HG02571 (cell line): Measurements from ENCODE around the gene S1PR2.
"Not testable (repeated sequence)": the region's sequence is repeated elsewhere in the genome, so short reads cannot be mapped to it uniquely, and the experiment has no call there.

ENCODE experiments used
- ATAC-seq: cut with Tn5 transposase; IDR thresholded peaks from one replicate; pipeline ENCODE4 v1.9.1; 2021; ENCODE audit warnings: mild to moderate bottlenecking, moderate library complexity; ENCODE audit not compliant: unreplicated experiment

Gene S1PR2

GRCh38 chr19:10255358-10255757 lies 24.2 kb upstream of the S1PR2 start:
- ATAC-seq, result no peak

GRCh38 chr19:10254244-10254643 lies 23.1 kb upstream of the S1PR2 start:
- no peak for ATAC-seq

DNA sequence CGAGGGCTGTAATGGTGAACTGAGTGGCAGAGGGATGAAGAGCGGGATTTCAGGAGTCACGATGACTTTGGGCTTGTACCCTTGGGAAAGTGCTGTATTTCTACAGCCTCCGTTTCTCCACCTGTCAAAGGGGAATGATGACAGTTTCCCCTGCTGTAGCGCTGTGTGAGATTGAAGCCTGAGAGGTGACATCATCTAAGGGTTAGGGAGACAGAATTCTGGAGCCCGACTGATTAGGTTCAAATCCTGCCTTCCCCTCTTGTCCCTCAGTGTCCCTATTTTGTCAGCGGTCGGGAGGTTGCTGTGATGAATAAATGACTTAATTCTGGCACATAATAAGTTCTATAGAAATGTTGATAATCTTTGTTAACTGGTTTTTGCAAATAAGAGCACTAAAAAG lies 21.6 kb upstream of the S1PR2 start:
- no peak for ATAC-seq

- peak; percentile 84 for ATAC-seq
Observed at GRCh38 chr19:10251792-10252694, 20.9 kb upstream of the S1PR2 start, which contains the start of gene MRPL4. Gene MRPL4, plus strand, starts transcription at chr19:10252214. Its CDS starts 40 bp downstream, at chr19:10252254.

- ATAC-seq, result no peak
Observed at GRCh38 chr19:10246511-10246910, 15.4 kb upstream of the S1PR2 start.

DNA sequence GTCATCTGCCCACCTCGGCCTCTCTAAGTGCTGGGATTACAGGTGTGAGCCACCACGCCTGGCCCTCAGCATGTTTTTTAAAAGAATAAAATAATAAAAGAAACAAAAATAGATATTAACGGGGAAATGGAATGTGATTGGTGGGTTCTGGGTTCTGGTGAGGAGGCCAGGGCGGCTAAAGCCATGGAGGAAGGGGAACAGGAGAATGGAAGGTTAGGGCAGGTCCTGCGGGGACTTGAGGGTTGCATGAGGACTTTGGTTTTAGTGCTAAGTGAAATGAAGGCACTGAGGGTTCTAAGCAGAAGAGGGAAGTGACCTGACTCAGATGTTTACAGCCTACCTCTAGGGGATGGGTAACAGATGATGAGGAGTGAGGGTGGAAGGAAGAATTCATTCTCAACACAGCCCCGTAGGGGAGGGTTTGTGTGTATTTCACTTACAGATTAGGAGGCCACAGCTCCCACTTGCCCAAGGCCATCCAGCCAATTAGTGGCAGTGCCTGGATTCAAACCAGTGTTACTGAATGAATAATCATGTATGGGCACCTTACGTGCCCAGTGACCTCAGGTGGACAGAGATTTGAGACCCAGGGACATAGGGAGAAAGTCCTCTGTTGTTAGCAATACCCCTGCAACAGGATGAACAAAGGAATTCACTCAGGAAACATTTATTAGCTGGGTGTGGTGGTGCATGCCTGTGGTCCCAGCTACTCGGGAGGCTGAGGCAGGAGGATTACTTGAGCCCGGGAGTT lies 14.2 kb upstream of the S1PR2 start:
- no peak for ATAC-seq

DNA sequence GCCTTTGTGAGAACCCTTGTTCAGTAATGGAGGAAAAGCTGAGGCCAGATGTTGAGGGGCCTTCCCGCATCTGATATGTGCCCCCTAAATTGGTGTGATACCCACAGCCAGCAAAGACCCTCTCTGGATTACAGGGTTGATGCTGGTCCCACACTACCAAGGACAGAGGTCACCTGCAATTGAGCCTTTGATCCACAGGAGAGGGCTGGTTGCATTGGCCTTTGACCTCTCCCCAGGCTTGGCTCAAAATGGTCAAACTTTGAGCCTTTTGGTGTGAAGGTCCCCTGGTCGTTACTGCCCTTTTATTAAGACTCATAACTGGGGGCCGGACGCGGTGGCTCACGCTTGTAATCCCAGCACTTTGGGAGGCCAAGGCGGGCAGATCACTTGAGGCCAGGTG lies 12.5 kb upstream of the S1PR2 start:
- no peak for ATAC-seq

DNA sequence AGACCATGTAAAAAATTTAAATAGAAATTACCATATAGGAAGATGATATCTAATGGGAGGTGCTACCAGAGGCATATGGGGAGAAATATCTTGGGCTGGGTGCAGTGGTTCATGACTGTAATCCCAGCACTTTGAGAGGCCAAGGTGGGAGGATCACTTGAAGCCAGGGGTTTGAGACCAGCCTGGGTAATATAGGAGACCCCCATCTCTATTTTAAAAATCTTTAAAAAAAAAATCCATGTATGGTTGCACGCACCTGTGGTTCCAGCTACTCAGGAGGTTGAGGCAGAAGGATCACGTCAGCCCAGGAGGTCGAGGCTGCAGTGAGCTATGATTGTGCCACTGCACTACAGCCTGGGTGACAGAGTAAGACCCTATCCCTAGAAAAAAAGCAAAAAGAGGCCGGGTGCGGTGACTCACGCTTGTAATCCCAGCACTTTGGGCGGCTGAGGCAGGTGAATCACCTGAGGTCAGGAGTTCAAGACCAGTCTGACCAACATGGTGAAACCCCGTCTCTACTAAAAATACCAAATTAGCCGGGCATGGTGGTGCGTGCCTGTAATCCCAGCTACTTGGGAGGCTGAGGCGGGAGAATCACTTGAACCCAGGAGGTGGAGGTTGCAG lies 10.8 kb upstream of the S1PR2 start:
- ATAC-seq, result not testable (repeated sequence)

- no peak for ATAC-seq
Observed at GRCh38 chr19:10238172-10238783, 7.1 kb upstream of the S1PR2 start.

DNA sequence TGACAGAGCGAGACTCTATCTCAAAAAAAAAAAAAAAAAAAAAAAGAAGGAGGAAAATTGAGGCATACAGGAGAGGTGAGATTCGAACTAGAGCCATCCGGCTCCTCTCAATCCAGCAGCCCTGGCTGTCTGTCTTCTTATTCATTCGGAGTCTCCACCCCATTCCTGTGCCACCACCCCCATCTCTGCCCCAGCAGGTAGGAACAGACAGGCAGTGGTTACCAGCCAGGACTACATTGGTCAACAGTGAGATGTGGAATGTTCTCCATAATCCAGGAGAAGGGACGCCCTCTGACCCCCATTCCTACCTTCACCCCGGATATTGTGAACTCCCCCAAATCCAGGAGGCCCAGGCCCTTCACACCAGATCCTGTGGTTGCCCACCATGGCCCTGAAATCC lies 6.6 kb upstream of the S1PR2 start:
- ATAC-seq, result no peak

DNA sequence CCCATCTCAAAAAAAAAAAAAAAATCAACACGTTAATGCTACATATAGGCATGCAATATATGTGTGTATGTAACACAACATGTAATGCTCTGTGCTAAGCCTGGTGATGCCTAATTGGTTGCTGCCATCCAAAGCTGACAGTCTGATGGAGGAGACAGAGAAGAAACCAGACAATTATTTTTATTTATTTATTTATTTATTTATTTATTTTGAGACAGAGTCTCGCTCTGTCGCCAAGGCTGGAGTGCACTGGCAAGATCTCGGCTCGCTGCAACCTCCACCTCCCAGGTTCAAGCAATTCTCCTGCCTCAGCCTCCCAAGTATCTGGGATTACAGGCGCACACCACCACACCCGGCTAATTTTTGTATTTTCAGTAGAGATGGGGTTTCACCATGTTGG lies 4.3 kb upstream of the S1PR2 start:
- not testable (repeated sequence) for ATAC-seq

- no peak for ATAC-seq
Observed at GRCh38 chr19:10235003-10235402, 3.9 kb upstream of the S1PR2 start.

DNA sequence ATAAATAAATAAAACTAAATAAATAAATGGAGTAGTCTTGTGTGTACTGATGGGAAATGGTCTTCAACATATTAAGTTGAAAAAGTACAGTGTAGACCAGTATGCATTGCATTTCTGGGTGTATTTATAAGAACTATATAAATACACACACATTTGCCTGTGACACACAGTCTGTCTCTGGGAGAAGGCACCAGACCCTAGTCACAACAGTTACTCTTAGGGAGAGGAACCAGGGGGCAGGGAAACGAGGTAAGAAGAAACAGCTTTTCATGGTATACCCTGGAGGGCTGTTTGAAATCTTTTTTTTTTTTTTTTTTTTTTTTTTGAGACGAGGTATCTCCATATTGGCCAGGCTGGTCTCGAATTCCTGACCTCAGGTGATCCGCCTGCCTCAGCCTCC lies 2.8 kb upstream of the S1PR2 start:
- no peak for ATAC-seq

GRCh38 chr19:10231612-10232228 lies 589 bp upstream of the S1PR2 start:
- no peak for ATAC-seq

DNA sequence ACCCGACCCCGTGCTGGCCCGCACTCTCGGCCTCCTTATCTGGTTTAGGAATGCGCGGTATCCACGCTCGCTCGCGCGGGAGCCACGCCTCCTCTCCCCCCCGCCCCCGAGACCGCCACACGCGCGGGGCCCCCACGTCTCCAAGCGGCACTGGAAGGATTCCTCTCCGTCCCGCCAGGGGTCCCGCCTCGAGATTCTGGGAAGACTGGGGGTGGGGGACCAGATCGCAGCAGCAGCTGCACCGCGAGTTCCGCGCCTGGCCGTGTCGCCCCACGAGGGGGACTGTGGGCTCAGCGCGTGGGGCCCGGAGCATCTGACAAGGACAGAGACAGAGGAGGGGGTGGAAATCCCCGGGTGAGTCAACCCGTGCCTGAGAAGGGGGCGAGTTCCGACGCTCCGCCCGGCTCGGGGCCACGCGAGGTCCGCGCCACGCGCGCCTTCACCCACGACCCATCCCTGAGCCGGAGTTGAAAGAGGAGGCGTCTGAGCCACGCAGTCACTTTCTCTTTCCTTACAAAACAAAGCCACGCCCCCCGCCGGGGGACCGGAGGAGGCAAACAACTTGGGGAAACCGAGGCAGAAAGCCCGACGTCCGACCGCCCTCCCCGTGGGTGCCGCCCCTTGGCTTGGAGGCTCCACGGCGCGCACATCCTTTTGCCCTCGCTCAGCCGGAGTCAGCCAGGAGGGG lies 814 bp downstream of the S1PR2 start:
- ATAC-seq, result peak; percentile 6

DNA sequence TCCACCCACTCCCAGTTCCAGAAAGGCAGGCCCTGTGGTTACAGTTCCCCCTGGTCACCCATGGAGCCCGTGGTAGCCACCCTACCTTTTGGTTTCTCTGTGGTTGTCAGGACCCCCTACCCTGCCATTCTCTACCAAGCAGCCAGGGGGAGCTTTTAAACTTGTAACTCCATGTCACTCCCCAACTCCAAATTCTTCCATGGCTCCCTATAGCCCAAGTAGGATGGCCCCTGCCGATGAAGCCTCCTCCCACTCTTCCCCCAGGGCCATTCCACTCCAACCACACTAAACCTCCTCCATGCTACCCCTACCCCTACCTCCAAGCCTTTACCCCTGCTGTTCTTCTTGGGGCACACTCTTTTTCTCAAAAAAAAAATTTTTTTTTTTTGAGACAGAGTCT lies 2.2 kb downstream of the S1PR2 start:
- ATAC-seq, result no peak

- no peak for ATAC-seq
Observed at GRCh38 chr19:10228393-10228792, 2.7 kb downstream of the S1PR2 start.

GRCh38 chr19:10227026-10227971 lies 3.8 kb downstream of the S1PR2 start:
- no peak for ATAC-seq
